GM23338 (cell line): Measurements from ENCODE around the gene PIEZO2. TPM values are rescaled to one million over a fixed set of nuclear protein-coding genes. Genes with fewer than 3 reads are reported as not detected.

ENCODE experiments used
- ATAC-seq: fragments of 200-7000 bp; cut with Tn5 transposase; 3 replicates; pipeline ENCODE4 v1.9.1; 2020
- DNase-seq: peaks from one replicate; pipeline ENCODE4 v3.0.0-alpha.2; 2015; ENCODE audit warnings: low spot score
- H2AFZ ChIP-seq: fragments of 200-600 bp; sonication (generic); 2 replicates; pipeline ENCODE4 v1.8.0; 2016; ENCODE audit warnings: antibody characterized with exemption, mild to moderate bottlenecking, moderate library complexity
- H3F3A ChIP-seq: fragments of 200-600 bp; sonication (generic); replicated peaks from 2 replicates; pipeline ENCODE4 v1.8.0; 2017; ENCODE audit warnings: antibody characterized with exemption, mixed run types, low read depth
- H3K27ac ChIP-seq: fragments of 200-600 bp; sonication (generic); 2 replicates; pipeline ENCODE4 v1.6.1; 2016; ENCODE audit warnings: low read depth
- H3K27me3 ChIP-seq: fragments of 200-600 bp; sonication (generic); 2 replicates; pipeline ENCODE4 v1.8.0; 2016; ENCODE audit warnings: mild to moderate bottlenecking, mixed run types, moderate library complexity; ENCODE audit not compliant: insufficient read depth
- H3K36me3 ChIP-seq: fragments of 200-600 bp; sonication (generic); 2 replicates; pipeline ENCODE4 v1.8.0; 2016; ENCODE audit warnings: mild to moderate bottlenecking; ENCODE audit not compliant: insufficient read depth
- H3K4me1 ChIP-seq: fragments of 200-600 bp; sonication (generic); 2 replicates; pipeline ENCODE4 v1.8.0; 2016; ENCODE audit warnings: mild to moderate bottlenecking, moderate library complexity; ENCODE audit not compliant: insufficient read depth
- H3K4me2 ChIP-seq: fragments of 200-600 bp; sonication (generic); 2 replicates; pipeline ENCODE4 v1.7.1; 2017; ENCODE audit warnings: mixed run types
- H3K4me3 ChIP-seq: fragments of 200-600 bp; sonication (generic); 2 replicates; pipeline ENCODE4 v1.6.1; 2016; ENCODE audit warnings: mixed run types
- H3K79me2 ChIP-seq: fragments of 200-600 bp; sonication (generic); replicated peaks from 2 replicates; pipeline ENCODE4 v1.8.0; 2017; ENCODE audit warnings: mild to moderate bottlenecking; ENCODE audit not compliant: insufficient read depth
- H3K9me2 ChIP-seq: fragments of 200-600 bp; sonication (generic); 2 replicates; pipeline ENCODE4 v1.8.0; 2017; ENCODE audit not compliant: insufficient read depth
- H4K20me1 ChIP-seq: fragments of 200-600 bp; sonication (generic); replicated peaks from 2 replicates; pipeline ENCODE4 v1.8.0; 2017; ENCODE audit warnings: mild to moderate bottlenecking; ENCODE audit not compliant: insufficient read depth
- H3K27ac Mint-ChIP-seq: 2 replicates; pipeline ENCODE4 v1.8.0; 2020; ENCODE audit warnings: inconsistent platforms, mild to moderate bottlenecking, moderate library complexity, mixed read lengths
- H3K27me3 Mint-ChIP-seq: 3 replicates; pipeline ENCODE4 v1.8.0; 2022; ENCODE audit warnings: low read depth, mild to moderate bottlenecking, moderate library complexity, mixed read lengths, inconsistent platforms; ENCODE audit not compliant: insufficient read depth, poor library complexity
- H3K36me3 Mint-ChIP-seq: 3 replicates; pipeline ENCODE4 v1.8.0; 2021; ENCODE audit warnings: low read depth, mild to moderate bottlenecking, inconsistent platforms, moderate library complexity, mixed read lengths
- H3K4me1 Mint-ChIP-seq: 3 replicates; pipeline ENCODE4 v1.8.0; 2020; ENCODE audit warnings: mild to moderate bottlenecking, inconsistent platforms, mixed read lengths
- H3K4me3 Mint-ChIP-seq: 3 replicates; pipeline ENCODE4 v1.8.0; 2021; ENCODE audit warnings: moderate library complexity, mild to moderate bottlenecking, inconsistent platforms, mixed read lengths
- H3K9me3 Mint-ChIP-seq: 3 replicates; pipeline ENCODE4 v1.8.0; 2020; ENCODE audit warnings: moderate library complexity, mild to moderate bottlenecking, inconsistent platforms, mixed read lengths
- CREB1 ChIP-seq: fragments of 250-450 bp; sonication (Bioruptor Pico); IDR thresholded peaks from 2 replicates; pipeline ENCODE4 v1.5.0; 2020; ENCODE audit warnings: low read depth, mild to moderate bottlenecking, moderate library complexity
- EZH2 ChIP-seq: fragments of 200-600 bp; sonication (generic); IDR thresholded peaks from one replicate; pipeline ENCODE4 v1.8.0; 2017; ENCODE audit warnings: antibody characterized with exemption, mild to moderate bottlenecking, low read depth; ENCODE audit not compliant: unreplicated experiment
- EZH2phosphoT487 ChIP-seq: fragments of 200-600 bp; sonication (generic); IDR thresholded peaks from one replicate; pipeline ENCODE4 v1.8.1; 2018; ENCODE audit warnings: antibody characterized with exemption; ENCODE audit not compliant: unreplicated experiment
- JUNB ChIP-seq: IDR thresholded peaks from one replicate; pipeline ENCODE4 v1.6.1; 2016; ENCODE audit warnings: antibody characterized with exemption; ENCODE audit not compliant: unreplicated experiment
- NANOG ChIP-seq: IDR thresholded peaks from 2 replicates; pipeline ENCODE4 v1.6.1; 2016; ENCODE audit warnings: antibody characterized with exemption, borderline replicate concordance
- POLR2AphosphoS5 ChIP-seq: IDR thresholded peaks from 2 replicates; pipeline ENCODE4 v1.6.1; 2016; ENCODE audit warnings: antibody characterized with exemption, low read depth
- STAT1 ChIP-seq: IDR thresholded peaks from one replicate; pipeline ENCODE4 v1.6.1; 2016; ENCODE audit warnings: antibody characterized with exemption; ENCODE audit not compliant: unreplicated experiment
- ZNF114 ChIP-seq: fragments of 250-450 bp; sonication (Bioruptor Pico); IDR thresholded peaks from 2 replicates; pipeline ENCODE4 v1.5.0; 2020; ENCODE audit warnings: mild to moderate bottlenecking, moderate library complexity
- ZNF331 ChIP-seq: fragments of 250-450 bp; sonication (Bioruptor Pico); IDR thresholded peaks from 2 replicates; pipeline ENCODE4 v1.5.0; 2020; ENCODE audit warnings: low read depth, mild to moderate bottlenecking, moderate library complexity
- ZNF462 ChIP-seq: fragments of 250-450 bp; sonication (Bioruptor Pico); IDR thresholded peaks from 2 replicates; pipeline ENCODE4 v1.5.0; 2020; ENCODE audit warnings: mild to moderate bottlenecking, moderate library complexity
- polyA plus RNA-seq: library from polyadenylated mRNA; unstranded; fragments of >200 nt; fragmentation: Nextera tagmentation; extraction: Ambion mirVana; gene quantifications from 2 replicates; pipeline ENCODE4 v1.2.1, GENCODE V29; 2016
- total RNA-seq: library from RNA; depleted of rRNA; stranded (reverse); fragments of >200 nt; shearing (Covaris generic); gene quantifications from 2 replicates; pipeline ENCODE4 v1.2.3, GENCODE V29; 2014
- TF ChIP-seq, protein P1 (sequence below), 2 experiments: fragments of 200-600 bp in 1 of 2; sonication (generic) in 1 of 2; conservative IDR thresholded peaks; 2 replicates each; pipeline versions ENCODE4 v1.5.1 to v1.6.1; 2016 to 2017; ENCODE audit warnings: antibody characterized with exemption in 2 of 2, low read depth in 2 of 2, mild to moderate bottlenecking in 2 of 2, moderate library complexity in 1 of 2
- TF ChIP-seq, protein P2 (sequence below): IDR thresholded peaks from 2 replicates; pipeline ENCODE4 v1.6.1; 2016; ENCODE audit warnings: antibody characterized with exemption
- TF ChIP-seq, protein P3 (sequence below): IDR thresholded peaks from one replicate; pipeline ENCODE4 v1.6.1; 2018; ENCODE audit warnings: antibody characterized with exemption; ENCODE audit not compliant: unreplicated experiment

The PIEZO2 gene
- total and polyA plus RNA-seq, 2 experiments from 2014 or later: 4.8 to 8.2 TPM

DNA sequence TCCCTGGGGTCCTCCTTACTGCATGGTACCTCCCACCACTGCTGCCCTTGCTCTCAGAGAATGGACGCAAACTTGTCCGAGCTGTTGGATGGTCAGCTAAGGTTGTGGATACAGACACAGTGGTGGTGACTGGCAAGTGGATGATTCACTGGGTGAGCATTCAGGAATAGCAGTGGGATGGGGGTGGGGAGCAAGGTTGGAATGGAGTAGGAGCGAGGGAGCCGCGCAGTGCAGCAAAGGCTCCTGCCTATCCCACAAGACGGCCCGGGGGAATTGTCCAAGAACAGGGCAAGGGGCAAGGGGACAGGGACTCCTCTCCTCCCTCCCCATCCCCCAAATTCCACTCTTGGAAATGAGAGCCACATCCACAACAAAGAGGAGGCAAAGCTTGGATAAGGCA lies 102.2 kb downstream of the PIEZO2 start:
- H3K9me2 ChIP-seq: no peaks in the 10 kb centered on the region
- no peak overlapping the region for H3K27ac ChIP-seq
- Mint-ChIP-seq H3K4me1 (peaks cover 10% of the 10 kb centered on the region; the same call in 2 of the 3 replicates), H3K4me3 (no peak overlapping the region), H3K27me3 (peaks cover 1% of the 10 kb centered on the region), H3K36me3 (peaks cover 10% of the 10 kb centered on the region; the same call in 2 of the 3 replicates), H3K27ac (no peak overlapping the region), H3K9me3 (no peaks in the 10 kb centered on the region)
- H3K4me2 ChIP-seq: no peak overlapping the region
- H3K4me3 ChIP-seq: no peak overlapping the region
- no peak for ATAC-seq
- no peaks in the 10 kb centered on the region for H3K27me3 ChIP-seq
- DNase-seq: no peak
- H4K20me1 ChIP-seq: no peaks in the 10 kb centered on the region
- H3K36me3 ChIP-seq: no peaks in the 10 kb centered on the region
- no peak for TF ChIP-seq ZNF114 (CRISPR knock-in tag)
- TF ChIP-seq JUNB: no peak
- no peak for TF ChIP-seq ZNF462 (CRISPR knock-in tag)
- TF ChIP-seq STAT1: no peak
- TF ChIP-seq ZNF331 (CRISPR knock-in tag): no peak
- TF ChIP-seq CREB1 (CRISPR knock-in tag): no peak
- TF ChIP-seq EZH2: no peak
- no peak for TF ChIP-seq POLR2AphosphoS5
- no peak for TF ChIP-seq NANOG
- TF ChIP-seq EZH2phosphoT487: no peak
- TF ChIP-seq, protein P1, sequence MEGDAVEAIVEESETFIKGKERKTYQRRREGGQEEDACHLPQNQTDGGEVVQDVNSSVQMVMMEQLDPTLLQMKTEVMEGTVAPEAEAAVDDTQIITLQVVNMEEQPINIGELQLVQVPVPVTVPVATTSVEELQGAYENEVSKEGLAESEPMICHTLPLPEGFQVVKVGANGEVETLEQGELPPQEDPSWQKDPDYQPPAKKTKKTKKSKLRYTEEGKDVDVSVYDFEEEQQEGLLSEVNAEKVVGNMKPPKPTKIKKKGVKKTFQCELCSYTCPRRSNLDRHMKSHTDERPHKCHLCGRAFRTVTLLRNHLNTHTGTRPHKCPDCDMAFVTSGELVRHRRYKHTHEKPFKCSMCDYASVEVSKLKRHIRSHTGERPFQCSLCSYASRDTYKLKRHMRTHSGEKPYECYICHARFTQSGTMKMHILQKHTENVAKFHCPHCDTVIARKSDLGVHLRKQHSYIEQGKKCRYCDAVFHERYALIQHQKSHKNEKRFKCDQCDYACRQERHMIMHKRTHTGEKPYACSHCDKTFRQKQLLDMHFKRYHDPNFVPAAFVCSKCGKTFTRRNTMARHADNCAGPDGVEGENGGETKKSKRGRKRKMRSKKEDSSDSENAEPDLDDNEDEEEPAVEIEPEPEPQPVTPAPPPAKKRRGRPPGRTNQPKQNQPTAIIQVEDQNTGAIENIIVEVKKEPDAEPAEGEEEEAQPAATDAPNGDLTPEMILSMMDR (conservative IDR thresholded peaks at IDR 0.05; ENCODE audit: low read depth in 2 of 2): no peak
- TF ChIP-seq, protein P2, sequence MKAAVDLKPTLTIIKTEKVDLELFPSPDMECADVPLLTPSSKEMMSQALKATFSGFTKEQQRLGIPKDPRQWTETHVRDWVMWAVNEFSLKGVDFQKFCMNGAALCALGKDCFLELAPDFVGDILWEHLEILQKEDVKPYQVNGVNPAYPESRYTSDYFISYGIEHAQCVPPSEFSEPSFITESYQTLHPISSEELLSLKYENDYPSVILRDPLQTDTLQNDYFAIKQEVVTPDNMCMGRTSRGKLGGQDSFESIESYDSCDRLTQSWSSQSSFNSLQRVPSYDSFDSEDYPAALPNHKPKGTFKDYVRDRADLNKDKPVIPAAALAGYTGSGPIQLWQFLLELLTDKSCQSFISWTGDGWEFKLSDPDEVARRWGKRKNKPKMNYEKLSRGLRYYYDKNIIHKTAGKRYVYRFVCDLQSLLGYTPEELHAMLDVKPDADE: no peak
- TF ChIP-seq, protein P3, sequence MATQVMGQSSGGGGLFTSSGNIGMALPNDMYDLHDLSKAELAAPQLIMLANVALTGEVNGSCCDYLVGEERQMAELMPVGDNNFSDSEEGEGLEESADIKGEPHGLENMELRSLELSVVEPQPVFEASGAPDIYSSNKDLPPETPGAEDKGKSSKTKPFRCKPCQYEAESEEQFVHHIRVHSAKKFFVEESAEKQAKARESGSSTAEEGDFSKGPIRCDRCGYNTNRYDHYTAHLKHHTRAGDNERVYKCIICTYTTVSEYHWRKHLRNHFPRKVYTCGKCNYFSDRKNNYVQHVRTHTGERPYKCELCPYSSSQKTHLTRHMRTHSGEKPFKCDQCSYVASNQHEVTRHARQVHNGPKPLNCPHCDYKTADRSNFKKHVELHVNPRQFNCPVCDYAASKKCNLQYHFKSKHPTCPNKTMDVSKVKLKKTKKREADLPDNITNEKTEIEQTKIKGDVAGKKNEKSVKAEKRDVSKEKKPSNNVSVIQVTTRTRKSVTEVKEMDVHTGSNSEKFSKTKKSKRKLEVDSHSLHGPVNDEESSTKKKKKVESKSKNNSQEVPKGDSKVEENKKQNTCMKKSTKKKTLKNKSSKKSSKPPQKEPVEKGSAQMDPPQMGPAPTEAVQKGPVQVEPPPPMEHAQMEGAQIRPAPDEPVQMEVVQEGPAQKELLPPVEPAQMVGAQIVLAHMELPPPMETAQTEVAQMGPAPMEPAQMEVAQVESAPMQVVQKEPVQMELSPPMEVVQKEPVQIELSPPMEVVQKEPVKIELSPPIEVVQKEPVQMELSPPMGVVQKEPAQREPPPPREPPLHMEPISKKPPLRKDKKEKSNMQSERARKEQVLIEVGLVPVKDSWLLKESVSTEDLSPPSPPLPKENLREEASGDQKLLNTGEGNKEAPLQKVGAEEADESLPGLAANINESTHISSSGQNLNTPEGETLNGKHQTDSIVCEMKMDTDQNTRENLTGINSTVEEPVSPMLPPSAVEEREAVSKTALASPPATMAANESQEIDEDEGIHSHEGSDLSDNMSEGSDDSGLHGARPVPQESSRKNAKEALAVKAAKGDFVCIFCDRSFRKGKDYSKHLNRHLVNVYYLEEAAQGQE: no peak
- no peaks in the 10 kb centered on the region for H3K79me2 ChIP-seq
- no peaks in the 10 kb centered on the region for H3F3A ChIP-seq
- H2AFZ ChIP-seq: no peak overlapping the region
- no peaks in the 10 kb centered on the region for H3K4me1 ChIP-seq
